OCI-LY3 (cell line): ENCODE data around the gene RARA.

ENCODE experiments used
- H2AFZ ChIP-seq: fragments of 200-600, 300-600 bp; shearing (Covaris generic); 2 replicates; pipeline ENCODE4 v1.6.0; 2014; ENCODE audit warnings: antibody characterized with exemption, low read depth, low read length
- H3K27ac ChIP-seq: fragments of 200-600, 300-600 bp; sonication (generic); 2 replicates; pipeline ENCODE4 v1.5.1; 2014; ENCODE audit warnings: mild to moderate bottlenecking, low read length, moderate library complexity, mixed read lengths
- H3K27me3 ChIP-seq: fragments of 200-600, 300-600 bp; sonication (generic); 2 replicates; pipeline ENCODE4 v1.6.1; 2014; ENCODE audit warnings: low read depth, low read length, mixed read lengths
- H3K36me3 ChIP-seq: fragments of 200-600, 300-600 bp; sonication (generic); replicated peaks from 2 replicates; pipeline ENCODE3; 2014; ENCODE audit warnings: low read depth, low read length, mixed read lengths
- H3K4me1 ChIP-seq: fragments of 300-600, 200-600 bp; sonication (generic); 2 replicates; pipeline ENCODE4 v1.6.1; 2014; ENCODE audit warnings: low read length, mixed read lengths
- H3K4me2 ChIP-seq: fragments of 200-600, 300-600 bp; sonication (generic); 2 replicates; pipeline ENCODE4 v1.6.1; 2014; ENCODE audit warnings: low read length, mixed read lengths
- H3K4me3 ChIP-seq: fragments of 300-600, 200-600 bp; sonication (generic); 2 replicates; pipeline ENCODE4 v1.5.1; 2014; ENCODE audit warnings: antibody characterized with exemption, mild to moderate bottlenecking, low read length, moderate library complexity
- H3K79me2 ChIP-seq: fragments of 300-600, 200-600 bp; shearing (Covaris generic); 2 replicates; pipeline ENCODE4 v1.6.1; 2014; ENCODE audit warnings: mild to moderate bottlenecking, low read length, mixed read lengths
- H3K9ac ChIP-seq: fragments of 300-600, 200-600 bp; shearing (Covaris generic); 2 replicates; pipeline ENCODE4 v1.6.0; 2014; ENCODE audit warnings: mild to moderate bottlenecking, low read length, moderate library complexity
- H3K9me3 ChIP-seq: fragments of 200-600, 300-600 bp; shearing (Covaris generic); 2 replicates; pipeline ENCODE4 v1.6.1; 2014; ENCODE audit warnings: low read length, mixed read lengths; ENCODE audit not compliant: insufficient read depth
- H4K20me1 ChIP-seq: fragments of 200-600, 300-600 bp; sonication (generic); 2 replicates; pipeline ENCODE4 v1.6.1; 2016; ENCODE audit warnings: low read length, mixed read lengths; ENCODE audit not compliant: insufficient read depth
- CTCF ChIP-seq: fragments of 200-600, 300-600 bp; sonication (generic); IDR thresholded peaks from 2 replicates; pipeline ENCODE4 v1.5.1; 2014; ENCODE audit warnings: antibody characterized with exemption, low read length, low read depth
- EZH2phosphoT487 ChIP-seq: fragments of 200-600 bp; shearing (Covaris generic); IDR thresholded peaks from 2 replicates; pipeline ENCODE4 v1.6.1; 2018; ENCODE audit warnings: antibody characterized with exemption, mixed run types, low read depth

RARA gene

DNA sequence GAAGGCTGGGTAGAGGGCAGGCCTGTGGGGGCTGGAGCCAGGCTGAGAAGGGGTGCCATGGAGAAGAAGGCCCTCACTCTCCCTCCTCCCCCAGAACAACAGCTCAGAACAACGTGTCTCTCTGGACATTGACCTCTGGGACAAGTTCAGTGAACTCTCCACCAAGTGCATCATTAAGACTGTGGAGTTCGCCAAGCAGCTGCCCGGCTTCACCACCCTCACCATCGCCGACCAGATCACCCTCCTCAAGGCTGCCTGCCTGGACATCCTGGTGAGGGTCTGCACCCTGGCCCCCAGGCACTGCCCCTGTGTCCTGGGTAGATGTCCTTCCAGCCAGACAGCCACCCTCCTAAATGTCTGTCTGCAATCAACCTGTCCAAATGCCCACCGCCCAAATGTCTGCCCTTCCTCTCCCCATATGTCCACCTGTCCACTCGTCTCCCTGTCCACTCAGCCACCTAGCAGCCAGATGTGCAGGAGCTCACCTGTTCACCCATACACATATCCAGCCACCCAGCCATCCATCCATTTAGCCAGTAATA is 43.3 kb downstream of the RARA start:
- Histone ChIP-seq H3K4me3 (no peak overlapping the region), H3K79me2 (peaks cover 5% of the 10 kb centered on the region), H4K20me1 (peaks cover 38% of the 10 kb centered on the region), H3K9ac (no peak overlapping the region), H3K4me2 (no peak overlapping the region), H2AFZ (no peak overlapping the region), H3K4me1 (peaks cover 7% of the 10 kb centered on the region), H3K27ac (no peak overlapping the region), H3K36me3 (peaks cover 16% of the 10 kb centered on the region), H3K9me3 (no peaks in the 10 kb centered on the region), H3K27me3 (no peaks in the 10 kb centered on the region)
- no peak for TF ChIP-seq EZH2phosphoT487
- TF ChIP-seq CTCF: no peak

GRCh38 chr17:40352779-40353394 is 43.9 kb downstream of the RARA start:
- Histone ChIP-seq H3K27ac (no peak overlapping the region), H3K9ac (no peak overlapping the region), H3K4me2 (no peak overlapping the region)

DNA sequence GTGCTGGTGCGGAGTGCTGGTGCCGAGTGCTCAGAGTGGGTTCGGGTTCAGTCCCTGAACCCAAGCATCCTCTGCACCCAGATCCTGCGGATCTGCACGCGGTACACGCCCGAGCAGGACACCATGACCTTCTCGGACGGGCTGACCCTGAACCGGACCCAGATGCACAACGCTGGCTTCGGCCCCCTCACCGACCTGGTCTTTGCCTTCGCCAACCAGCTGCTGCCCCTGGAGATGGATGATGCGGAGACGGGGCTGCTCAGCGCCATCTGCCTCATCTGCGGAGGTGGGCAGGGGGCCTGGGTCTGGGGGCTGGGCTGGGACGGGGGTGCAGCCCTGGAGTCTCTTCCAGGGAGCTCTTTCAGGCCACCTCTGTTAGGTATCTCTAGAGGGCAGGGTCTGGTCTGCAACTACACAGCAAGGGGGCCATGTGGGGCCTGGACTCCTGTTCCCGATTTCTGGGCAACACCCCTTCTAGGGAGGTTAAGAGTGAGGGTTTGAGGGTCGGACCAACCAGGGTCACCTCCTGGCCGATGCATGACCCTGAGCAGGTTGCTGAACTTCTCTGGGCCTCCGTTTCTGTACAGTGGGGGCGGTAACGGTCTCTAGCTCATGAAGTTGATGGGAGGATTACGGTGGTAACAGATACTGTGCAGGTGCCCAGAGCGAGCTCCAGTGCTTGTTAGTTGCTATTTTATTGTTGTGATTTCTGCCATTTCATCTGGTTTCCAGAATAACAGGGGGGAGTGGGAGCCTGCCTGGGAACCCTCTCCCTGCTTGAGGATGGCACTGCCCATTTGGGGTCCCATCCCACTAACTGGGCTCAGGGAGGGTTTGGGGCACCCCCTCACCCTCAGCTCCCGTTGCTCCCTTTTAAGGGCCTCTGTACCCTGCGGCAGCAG is 45.5 kb downstream of the RARA start:
- Histone ChIP-seq H2AFZ (no peak overlapping the region), H3K9ac (no peak overlapping the region), H3K79me2 (no peaks in the 10 kb centered on the region), H3K4me3 (no peak overlapping the region), H3K36me3 (peaks cover 16% of the 10 kb centered on the region), H4K20me1 (peaks cover 18% of the 10 kb centered on the region), H3K4me1 (peaks cover 15% of the 10 kb centered on the region), H3K27ac (no peak overlapping the region), H3K9me3 (no peaks in the 10 kb centered on the region), H3K27me3 (no peaks in the 10 kb centered on the region), H3K4me2 (no peak overlapping the region)
- TF ChIP-seq EZH2phosphoT487 (no peak), CTCF (no peak)

More at GRCh38 chr17:40352779-40353394, 43.9 kb downstream of the RARA start:
- Histone ChIP-seq H3K4me3 (no peak overlapping the region), H4K20me1 (peaks cover 34% of the 10 kb centered on the region), H3K9me3 (no peaks in the 10 kb centered on the region), H3K79me2 (peaks cover 3% of the 10 kb centered on the region), H3K36me3 (peaks cover 16% of the 10 kb centered on the region), H2AFZ (no peak overlapping the region), H3K27me3 (no peaks in the 10 kb centered on the region), H3K4me1 (peaks cover 7% of the 10 kb centered on the region)
- TF ChIP-seq CTCF: no peak
- TF ChIP-seq EZH2phosphoT487: no peak
